NCI-H2029 treated with DMSO at 0.1 percent for 48 hours (cell line): ENCODE measurements around the gene GNGT1.
"Not testable (repeated sequence)": the region's sequence is repeated elsewhere in the genome, so short reads cannot be mapped to it uniquely, and the experiment has no call there.

ENCODE experiments used
- DNase-seq: peaks from one replicate; lab custom pipeline; 2025; lab: John Stamatoyannopoulos, UW

GNGT1 gene

DNA sequence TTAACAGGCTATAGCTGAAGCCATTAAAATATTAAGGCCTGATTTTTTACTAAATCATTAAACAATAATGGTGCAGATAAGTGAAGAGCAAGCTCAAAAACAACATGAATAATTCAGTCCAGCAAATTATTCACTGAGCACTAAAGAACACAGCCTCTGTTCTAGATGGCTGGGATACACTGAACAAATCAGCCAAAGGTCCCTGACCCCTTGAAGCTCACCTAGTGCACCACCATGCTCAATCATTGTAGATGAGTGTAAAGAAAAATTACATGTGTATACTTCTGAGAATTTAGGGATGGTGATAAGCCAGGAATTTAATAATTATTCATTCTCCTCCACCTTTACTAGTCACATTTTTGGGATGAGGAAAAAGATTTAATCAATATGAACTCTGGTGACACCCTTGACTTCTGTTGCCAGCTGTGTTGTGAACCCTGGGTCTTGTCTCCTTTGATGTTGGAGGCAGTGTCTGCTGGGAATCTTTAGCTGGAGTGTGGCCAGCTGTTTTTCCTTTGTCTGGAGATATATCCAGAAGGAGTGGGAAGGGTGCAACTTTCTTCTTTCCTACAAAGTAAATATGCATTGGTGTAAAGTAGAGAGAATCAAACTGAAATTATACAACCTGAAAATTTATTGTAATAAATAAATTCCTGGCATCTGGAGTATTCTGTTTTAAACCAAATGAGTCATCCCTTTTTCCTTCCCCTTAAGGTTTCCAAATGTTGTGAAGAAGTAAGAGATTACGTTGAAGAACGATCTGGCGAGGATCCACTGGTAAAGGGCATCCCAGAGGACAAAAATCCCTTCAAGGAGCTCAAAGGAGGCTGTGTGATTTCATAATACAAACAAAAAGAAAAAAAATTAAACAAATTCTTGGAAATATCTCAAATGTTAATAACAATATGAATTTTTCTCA lies 4.0 kb downstream of the GNGT1 start:
- no peak for DNase-seq

DNA sequence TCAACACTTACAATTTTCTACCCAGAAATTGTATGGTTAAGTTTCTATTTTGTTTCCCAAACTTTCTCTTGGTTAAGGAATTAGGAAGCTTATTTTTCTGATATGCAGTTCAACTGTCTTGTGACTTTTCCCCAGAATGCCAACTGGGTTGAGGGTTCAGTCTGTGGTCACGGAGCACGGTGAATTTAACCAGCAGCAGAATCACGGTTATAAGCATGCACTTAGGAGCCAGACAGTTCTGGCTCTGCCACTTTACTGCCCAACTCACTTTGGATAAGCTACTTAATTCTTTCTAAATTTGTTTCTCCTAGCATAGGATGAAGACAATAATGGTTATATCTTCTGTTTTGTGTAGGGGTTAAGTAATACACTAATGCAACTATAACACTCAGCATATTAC lies 4.9 kb downstream of the GNGT1 start:
- not testable (repeated sequence) for DNase-seq

DNA sequence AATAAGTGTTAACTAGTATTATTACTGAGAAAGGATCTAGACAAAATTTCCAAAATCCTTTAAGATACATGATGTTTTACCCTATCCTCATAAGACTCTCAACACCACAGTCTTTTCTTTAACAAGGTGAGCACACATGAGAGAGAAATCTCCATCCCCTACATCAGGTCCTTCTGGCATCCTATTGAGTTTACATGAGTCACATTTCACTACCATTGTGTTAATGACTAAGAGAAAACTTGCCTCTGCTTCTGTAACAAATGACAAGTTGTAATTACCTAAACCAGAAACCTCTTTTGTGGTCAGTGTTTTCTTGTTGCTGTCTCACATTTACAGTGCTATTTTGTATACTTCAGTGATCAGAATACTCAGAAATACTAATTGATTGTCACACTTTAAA lies 5.3 kb downstream of the GNGT1 start:
- DNase-seq = not testable (repeated sequence)

DNA sequence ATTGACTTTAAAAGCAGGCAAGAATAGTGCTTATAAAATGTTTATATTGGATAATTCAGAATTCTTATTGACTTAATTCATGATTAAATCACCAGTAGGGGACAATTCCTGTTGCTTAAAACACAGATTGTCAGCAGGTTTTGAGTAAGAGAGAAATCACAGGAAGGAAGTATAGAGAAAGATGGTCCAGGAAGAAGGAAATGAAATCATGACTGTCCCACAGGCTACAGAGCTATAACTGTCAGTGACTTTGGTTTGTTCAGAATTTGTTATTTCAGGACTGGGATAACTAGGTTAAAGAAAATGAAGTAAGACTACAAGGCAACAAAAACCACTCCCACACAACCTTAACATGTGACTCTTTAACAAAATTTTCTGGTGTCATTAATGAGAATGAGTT lies 6.8 kb downstream of the GNGT1 start:
- DNase-seq = no peak

DNA sequence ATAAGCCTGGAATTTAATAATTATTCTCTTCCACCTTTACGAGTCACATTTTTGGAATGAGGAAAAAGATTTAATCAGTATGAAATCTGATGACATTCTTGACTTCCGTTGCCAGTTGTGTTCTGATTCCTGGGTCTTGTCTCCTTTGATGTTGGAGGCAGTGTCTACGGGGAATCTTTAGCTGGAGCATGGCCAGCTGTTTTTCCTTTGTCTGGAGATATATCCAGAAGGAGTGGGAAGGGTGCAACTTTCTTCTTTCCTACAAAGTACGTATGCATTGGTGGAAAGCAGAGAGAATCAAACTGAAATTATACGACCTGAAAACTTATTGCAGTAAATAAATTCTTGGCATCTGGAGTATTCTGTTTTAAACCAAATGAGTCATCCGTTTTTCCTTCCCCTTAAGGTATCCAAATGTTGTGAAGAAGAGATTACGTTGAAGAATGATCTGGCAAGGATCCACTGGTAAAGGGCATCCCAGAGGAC lies 8.3 kb downstream of the GNGT1 start:
- no peak for DNase-seq

DNA sequence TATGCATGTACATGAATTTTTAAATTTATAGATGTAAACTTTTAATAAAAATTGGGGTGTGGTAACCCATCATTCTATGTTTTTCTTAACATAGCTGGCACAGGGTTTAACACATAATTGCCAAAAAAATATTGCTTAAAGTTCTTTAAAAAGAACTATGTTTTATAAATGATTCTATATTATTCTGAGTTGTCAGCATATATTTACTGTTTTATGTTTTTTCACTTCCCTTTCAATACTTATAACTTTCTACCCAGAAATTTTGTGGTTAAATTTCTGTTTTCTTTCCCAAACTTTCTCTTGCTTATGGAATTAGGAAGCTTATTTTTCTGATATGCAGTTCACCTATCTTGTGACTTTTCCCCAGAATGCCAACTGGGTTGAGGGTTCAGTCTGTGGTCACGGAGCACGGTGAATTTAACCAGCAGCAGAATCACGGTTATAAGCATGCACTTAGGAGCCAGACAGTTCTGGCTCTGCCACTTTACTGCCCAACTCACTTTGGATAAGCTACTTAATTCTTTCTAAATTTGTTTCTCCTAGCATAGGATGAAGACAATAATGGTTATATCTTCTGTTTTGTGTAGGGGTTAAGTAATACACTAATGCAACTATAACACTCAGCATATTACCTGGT lies 9.0 kb downstream of the GNGT1 start:
- not testable (repeated sequence) for DNase-seq

DNA sequence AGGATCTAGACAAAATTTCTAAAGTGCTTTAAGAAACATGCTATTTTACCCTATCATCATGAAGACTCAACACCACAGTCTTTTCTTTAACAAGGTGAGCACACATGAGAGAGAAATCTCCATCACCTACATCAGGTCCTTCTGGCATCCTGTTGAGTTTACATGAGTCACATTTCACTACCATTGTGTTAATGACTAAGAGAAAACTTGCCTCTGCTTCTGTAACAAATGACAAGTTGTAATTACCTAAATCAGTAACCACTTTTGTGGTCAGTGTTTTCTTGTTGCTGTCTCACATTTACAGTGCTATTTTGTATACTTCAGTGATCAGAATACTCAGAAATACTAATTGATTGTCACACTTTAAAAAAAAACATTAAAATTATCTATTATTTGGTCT lies 9.5 kb downstream of the GNGT1 start:
- not testable (repeated sequence) for DNase-seq

DNA sequence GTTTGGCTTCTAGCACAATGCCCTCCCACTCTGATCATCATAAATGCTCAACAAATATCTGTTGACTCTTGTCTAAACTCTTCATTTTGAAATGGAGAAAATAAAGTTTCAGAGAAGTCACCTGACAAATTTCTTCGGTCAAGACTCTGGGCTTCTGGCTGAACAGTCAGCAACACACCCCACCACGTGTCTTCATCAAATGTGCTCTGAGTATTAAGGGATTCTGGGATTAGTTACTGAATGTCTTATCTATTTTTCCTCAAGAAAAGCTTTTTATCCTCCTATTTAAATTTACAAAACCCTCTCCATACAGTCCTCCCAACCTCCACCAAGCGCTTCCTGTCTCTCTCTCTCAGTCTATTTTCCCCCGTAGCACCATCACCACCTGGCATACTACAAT lies 9.9 kb downstream of the GNGT1 start:
- not testable (repeated sequence) for DNase-seq

DNA sequence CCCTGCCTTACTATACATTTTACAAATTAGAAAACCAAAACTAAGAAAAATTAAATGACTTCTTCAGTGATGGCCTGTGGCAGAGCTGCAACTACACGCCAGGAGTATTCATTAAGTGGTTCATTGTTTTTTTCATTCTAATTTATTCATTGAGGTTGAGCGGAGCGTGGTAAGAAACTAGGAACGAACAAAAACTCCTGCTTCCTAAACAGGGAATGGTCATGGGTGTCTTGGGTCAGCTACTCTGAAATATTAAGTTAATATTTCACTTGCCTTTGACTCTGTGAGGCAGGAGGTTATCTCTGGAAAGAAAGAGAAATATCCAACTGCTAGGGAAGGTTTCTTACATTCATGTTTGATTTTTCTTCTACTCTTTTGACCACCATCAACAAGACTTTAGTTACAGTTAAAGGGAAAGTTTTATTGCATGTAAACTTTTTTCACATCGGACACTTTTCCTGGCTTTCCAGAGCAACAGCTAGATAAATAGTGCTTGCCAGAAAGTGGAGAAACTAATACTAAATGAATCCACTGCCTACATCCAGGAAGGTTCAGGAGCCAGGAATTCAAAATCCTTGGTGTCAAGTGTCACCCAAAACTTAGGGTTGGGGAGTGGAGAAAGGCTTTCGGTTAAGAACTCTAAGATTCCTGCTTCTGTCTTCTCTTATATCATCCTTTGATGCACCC lies 14.3 kb downstream of the GNGT1 start:
- DNase-seq = no peak

DNA sequence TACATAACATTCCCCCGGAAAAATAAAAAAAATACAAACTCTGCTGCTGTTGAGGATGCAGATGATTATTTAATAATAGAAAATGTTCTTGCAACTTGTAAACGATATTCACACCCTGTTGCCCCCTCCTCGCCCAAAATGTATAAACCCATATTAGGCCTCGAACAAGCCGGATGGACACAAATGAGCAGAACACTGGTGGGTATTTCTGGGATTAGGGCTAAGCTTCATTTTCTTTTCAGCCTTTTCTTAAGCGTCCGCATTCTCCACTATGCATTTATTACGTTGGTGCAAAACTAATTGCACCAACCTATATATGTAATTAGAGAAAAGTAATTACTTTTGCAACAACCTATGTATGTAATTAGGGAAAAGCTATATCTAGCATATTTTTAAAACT lies 14.8 kb downstream of the GNGT1 start:
- no peak for DNase-seq

DNA sequence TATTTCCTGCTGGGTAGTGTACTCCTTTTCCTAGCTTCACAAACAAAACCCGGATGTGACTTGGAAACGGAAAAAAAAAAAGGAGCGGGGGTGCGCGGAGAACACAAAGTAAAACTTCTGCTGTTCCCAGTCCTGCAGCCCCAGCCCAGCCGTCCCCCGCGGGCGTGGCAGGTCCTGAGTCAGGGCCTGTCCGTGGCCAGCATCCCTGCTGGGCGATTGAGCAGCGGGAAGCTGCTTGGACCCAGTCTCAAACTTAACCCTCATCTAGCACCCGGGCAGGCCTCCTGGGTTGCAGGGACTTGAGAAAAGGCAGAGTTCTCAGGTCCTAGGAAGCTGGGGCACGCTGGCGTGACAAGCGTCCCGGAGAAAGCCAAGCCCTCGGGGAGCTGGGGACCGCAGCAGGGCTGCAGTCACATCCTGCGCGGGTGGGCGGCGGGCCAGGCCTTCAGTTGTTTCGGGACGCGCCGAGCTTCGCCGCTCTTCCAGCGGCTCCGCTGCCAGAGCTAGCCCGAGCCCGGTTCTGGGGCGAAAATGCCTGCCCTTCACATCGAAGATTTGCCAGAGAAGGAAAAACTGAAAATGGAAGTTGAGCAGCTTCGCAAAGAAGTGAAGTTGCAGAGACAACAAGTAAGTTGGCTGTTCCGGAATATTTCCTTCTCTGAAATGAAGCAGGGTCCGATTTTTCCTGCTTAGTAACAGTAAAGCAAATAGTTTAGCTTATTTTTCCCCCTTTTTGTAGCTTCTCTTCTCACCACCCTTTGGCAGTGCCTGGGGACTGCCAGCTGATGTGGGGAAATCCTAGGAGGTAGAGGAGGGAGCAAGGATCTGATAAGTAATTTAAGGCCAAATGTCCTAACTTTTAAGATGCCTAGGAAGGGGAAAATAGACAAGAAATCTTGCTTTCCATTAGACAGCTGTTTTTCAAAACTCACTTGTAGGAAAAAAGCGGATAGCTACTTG lies 15.5 kb downstream of the GNGT1 start, which contains the start of gene GNG11:
Gene GNG11 (plus strand): TSS at position 129 of the 960 bp plus-strand sequence. CDS start 403 bp downstream, at position 532.
- DNase-seq = no peak

DNA sequence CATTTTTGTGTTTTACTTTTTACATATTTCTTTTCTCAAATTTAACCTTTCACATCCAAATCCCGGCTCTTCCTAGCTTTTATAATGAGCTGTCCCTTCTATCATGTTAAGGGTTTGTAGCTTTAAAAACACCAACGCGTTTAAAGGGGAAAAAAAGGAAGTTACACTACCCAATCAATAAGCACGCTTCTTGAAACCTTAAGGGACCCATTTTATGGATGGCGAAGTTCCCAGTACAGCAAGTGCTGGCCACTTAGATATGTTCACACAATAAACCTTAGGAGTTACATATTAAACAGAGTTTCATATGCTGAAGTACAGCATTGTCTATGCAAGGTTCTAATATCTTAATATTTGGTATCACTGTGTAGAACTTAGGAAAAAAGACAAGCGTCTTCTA lies 16.9 kb downstream of the GNGT1 start:
- DNase-seq = no peak

DNA sequence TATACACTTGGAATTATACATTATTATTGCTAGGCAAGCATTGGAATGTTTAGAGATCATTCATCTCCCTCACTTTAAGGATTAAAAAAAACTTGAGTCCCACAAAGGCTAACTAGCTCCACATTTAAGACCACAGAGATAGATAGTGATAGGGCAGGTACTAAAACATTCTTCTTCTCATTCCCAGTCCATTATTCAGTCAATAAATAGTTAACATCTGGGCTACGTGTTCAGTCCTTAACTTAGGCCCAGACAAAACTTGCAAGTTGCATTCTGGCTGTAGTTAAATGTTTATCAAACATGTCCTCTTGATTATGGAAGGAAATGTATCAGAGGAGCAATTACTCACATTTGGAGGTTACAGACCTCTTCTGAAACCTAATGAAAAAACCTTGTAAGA lies 17.6 kb downstream of the GNGT1 start:
- DNase-seq = no peak

DNA sequence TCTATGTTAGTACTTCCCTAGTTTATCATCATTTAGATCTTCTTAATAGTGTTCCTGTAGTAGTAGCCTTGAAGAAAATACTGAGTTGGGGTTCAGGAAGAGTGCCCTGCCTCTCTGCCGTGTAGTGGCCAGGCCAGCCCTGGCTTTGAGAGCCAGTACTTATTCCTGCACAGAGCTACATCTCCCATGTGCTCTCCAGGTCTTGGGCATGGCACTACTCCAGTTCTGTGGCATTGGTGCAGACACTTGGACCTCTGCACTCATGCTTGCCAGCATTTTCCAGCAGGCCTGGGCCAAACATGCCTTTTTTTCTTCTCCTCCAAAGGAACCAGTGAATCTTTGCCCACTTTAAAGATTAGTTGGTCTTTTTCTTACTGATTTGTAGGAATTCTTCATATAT lies 20.4 kb downstream of the GNGT1 start:
- DNase-seq = no peak

DNA sequence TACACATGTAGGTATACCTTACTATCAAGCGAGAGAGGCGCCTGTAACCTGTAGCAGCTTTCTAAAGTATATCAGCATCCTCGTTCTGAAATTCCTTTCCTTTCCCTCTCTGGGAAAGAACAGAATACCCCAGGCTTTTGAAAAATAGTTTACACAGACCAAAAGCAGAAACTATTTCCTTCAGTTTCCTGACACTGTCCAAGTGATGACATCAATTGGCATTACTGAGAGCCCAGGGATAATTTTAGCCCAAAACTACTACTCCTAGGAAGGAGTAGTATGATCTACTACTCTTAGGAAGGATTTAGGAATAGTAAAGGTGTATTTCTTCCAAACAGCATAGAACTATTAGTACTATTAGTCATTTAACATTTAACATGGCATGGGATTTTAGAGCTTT lies 21.2 kb downstream of the GNGT1 start:
- DNase-seq = no peak

DNA sequence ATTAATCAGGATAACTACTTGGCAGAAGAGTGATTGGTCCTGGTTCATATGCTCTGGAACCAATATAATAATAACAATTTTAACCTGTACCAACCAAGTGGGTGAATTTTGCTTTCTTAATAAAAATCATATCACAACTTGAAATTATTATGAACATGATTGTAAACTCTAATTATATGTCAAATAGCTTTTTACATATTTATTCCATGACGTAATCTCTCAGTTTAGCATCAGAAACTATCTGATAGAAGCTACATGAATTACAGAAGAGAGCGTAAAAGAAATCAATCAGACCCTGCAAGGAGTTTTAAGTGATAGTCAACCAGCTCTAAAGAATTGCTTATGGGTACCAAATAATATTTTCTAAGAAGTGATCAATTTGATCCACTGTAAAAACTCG lies 25.3 kb downstream of the GNGT1 start:
- no peak for DNase-seq

DNA sequence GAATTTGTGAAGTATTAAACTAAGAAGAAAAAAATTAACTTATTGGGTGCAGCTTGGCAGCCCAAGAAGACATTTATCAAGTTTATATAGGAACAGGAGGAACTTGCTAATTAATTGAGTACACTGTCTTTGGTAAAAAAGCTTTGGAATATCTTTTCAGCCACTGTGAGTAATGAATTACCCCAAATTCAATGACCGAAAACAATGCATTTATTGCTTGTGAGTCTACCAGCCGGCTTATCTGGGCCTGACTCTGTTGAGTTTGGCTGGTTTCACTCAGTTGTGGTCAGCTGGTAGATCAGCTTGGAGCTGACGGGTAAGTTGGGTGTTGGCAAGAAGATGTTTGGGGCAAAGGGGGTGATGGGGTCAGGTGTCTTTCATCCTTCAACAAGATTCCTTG lies 26.8 kb downstream of the GNGT1 start:
- no peak for DNase-seq

DNA sequence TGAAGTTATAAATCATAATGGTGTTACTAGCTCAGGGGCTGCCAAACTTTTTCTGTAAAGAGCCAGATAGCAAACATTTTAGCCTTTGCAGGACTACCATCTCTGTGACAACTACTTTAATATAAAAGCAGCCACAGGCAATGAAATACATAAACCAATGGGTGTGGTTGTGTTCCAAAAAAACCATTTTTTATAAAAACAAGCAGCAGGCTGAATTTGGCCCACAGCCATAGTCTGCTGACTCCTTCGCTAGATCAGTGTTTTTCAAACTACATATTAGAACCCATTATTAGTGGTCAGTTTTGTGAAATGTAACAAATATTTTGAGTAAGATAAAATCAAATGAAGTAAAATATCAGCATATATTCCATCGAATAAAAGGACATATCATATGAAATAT lies 28.7 kb downstream of the GNGT1 start:
- DNase-seq = no peak

DNA sequence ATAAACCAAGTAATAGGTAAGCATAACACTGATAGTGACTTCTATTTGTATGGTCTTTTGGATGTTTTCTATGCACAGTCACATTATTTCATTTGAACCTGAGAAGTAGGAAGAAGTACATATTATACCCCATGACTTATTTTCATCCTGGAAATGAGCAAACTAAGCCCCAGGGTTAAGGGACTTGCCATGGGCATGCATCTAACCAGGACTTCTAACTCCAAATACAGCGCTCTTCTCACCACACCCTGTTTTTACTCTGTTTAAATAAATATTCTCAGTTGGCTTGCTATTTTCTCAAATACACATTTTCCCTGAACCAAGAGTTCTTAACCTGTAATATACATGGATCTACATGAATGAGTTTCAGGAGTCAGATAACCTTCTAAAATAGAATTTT lies 31.5 kb downstream of the GNGT1 start:
- DNase-seq = no peak

DNA sequence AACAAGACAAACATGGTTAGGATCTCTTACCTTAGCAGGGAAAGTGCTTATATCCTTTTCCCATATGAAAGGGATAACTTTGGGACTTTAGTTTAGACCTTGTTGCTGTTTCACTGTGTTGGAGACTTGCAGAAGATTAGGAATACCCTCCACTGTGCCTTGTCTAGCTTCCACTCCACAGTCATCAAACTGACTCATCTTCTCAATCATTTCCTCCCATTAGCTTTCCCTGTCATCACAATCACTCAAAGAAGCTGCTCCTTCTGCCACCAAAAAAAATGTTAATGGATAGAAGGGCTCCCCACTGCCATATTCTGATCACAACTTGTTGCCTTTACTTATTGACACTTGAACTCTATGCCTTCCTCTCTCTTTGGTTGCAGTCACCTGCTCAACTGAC lies 31.9 kb downstream of the GNGT1 start:
- no peak for DNase-seq

DNA sequence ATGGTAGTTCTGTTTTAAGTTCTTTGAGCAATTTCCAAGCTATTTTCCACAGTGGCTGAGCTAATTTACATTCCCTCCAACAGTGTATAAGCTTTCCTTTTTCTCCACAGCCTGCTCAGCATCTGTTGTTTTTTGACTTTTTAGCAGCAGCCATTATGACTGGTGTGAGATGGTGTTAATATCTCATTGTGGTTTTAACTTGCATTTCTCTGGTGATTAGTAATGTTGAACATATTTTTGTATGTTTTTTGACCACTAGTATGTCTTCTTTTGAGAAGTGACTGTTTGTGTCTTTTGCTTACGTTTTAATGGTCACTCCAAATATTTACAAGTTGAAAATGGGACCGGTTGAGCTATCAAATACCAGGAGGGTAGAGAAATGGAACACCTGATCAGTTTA lies 35.6 kb downstream of the GNGT1 start:
- DNase-seq = no peak
